ENCODE measurements around the gene KIAA1671.
"Not testable (repeated sequence)": the region's sequence is repeated elsewhere in the genome, so short reads cannot be mapped to it uniquely, and the experiment has no call there.

The KIAA1671 gene

GRCh38 chr22:25202290-25202921 lies 249.9 kb downstream of the KIAA1671 start:
- peak; percentile 93 for TF ChIP-seq CTCF (IDR thresholded peaks at IDR 0.05; ENCODE audit: low read depth, low read length)
- no peak overlapping the region for H3K4me3 ChIP-seq (replicated peaks in 1 of 2; ENCODE audit: low read depth in 2 of 2, low read length in 2 of 2)
- peak; percentile 69 to 71 for DNase-seq (ENCODE audit: low read depth in 2 of 2)

DNA sequence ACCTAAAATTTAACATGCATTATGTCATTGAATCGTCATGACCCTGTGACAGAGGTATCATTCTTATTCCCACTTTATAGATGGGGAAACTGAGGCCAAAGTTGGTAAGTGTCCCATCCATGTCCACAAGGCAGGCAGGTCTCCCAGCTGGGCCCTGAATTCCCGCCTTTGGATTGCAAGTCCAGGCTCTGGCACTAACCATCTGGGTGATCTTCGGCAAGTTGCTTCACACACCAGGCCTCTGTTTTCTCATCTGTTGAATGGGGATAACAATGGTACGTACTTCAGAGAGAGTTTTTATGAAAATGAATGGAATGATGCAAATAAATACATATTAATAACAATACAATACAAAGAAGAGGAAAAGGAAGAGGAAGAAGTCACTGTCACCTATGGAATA lies 250.6 kb downstream of the KIAA1671 start:
- no peak for DNase-seq (ENCODE audit: low read depth in 2 of 2)
- TF ChIP-seq CTCF (IDR thresholded peaks at IDR 0.05; ENCODE audit: low read depth, low read length): no peak

DNA sequence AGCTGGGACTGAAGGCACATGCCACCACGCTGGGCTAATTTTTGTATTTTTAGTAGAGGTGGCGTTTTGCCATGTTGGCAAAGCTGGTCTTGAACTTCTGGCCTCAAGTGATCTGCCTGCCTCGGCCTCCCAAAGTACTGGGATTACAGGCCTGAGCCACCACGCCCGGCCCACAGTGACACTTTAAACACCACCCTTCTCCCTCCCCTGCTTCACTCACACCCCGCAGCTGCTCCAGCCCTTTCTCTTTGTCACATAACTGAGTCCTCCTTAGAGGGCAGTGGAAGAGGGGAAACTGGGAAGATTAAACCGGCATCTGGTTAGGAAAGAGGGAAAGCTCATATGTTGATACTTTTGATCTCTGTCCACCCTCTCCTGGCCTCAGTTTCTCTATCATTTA lies 252.0 kb downstream of the KIAA1671 start:
- H3K4me3 ChIP-seq (replicated peaks in 1 of 2; ENCODE audit: low read depth in 2 of 2, low read length in 2 of 2); DNase-seq (ENCODE audit: low read depth in 2 of 2): not testable (repeated sequence)

More for the DNA sequence above, 250.6 kb downstream of the KIAA1671 start:
- no peak overlapping the region for H3K4me3 ChIP-seq (replicated peaks in 1 of 2; ENCODE audit: low read depth in 2 of 2, low read length in 2 of 2)

- H3K4me3 ChIP-seq (replicated peaks in 1 of 2; ENCODE audit: low read depth in 2 of 2, low read length in 2 of 2): no peak overlapping the region
- no peak for TF ChIP-seq CTCF (IDR thresholded peaks at IDR 0.05; ENCODE audit: low read depth, low read length)
- DNase-seq (ENCODE audit: low read depth in 2 of 2): no peak
Observed at GRCh38 chr22:25205847-25206246, 253.3 kb downstream of the KIAA1671 start.

DNA sequence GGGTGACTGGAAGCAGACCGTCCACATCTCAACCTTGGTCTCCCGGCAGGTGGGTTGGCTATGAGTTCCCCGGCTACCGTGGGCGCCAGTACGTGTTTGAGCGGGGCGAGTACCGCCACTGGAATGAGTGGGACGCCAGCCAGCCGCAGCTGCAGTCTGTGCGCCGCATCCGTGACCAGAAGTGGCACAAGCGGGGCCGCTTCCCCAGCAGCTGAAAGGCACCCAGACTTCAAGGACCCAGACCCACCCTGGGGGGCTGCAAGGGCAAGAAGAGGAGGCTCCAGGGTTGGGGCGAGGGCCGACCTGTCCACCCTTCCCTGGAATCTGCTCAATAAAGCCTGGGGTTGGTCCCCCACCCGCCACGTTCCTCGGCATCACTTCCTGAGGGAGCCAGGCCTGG lies 254.5 kb downstream of the KIAA1671 start:
- TF ChIP-seq CTCF (IDR thresholded peaks at IDR 0.05; ENCODE audit: low read depth, low read length): no peak
- H3K4me3 ChIP-seq (replicated peaks in 1 of 2; ENCODE audit: low read depth in 2 of 2, low read length in 2 of 2): no peak overlapping the region
- no peak for DNase-seq (ENCODE audit: low read depth in 2 of 2)

GRCh38 chr22:25207553-25208157 lies 255.1 kb downstream of the KIAA1671 start:
- TF ChIP-seq CTCF (IDR thresholded peaks at IDR 0.05; ENCODE audit: low read depth, low read length): no peak

DNA sequence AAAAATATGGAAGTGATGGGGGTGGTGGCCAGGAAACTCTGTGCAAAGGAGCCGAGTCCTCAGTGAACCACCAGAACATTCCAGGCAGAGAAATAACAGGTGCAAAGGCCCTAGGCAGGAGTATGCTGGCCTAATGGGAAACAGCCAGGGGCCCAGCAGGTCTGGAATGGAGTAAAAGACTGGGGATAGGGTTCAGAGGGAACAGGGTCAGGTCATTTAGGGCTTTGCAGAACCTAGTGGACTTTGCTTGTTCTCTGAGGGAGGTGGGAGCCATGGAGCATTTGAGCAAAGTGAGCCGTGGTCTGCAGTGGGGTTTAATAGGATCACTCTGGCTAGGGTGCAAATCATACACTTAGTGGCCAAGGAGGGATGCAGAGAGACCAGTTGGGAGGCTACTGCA lies 255.8 kb downstream of the KIAA1671 start:
- TF ChIP-seq CTCF (IDR thresholded peaks at IDR 0.05; ENCODE audit: low read depth, low read length): no peak
- no peak for DNase-seq (ENCODE audit: low read depth in 2 of 2)
- H3K4me3 ChIP-seq (replicated peaks in 1 of 2; ENCODE audit: low read depth in 2 of 2, low read length in 2 of 2): no peak overlapping the region

More at GRCh38 chr22:25207553-25208157, 255.1 kb downstream of the KIAA1671 start:
- no peak for DNase-seq (ENCODE audit: low read depth in 2 of 2)
- no peak overlapping the region for H3K4me3 ChIP-seq (replicated peaks in 1 of 2; ENCODE audit: low read depth in 2 of 2, low read length in 2 of 2)
